H1 (cell line): ENCODE data around the gene IDUA. TPM values are rescaled to one million over a fixed set of nuclear protein-coding genes. Genes with fewer than 3 reads are reported as not detected.

Source experiments
- CTCF ChIA-PET: fragments of 300-600 bp; sonication (Branson Sonifier 250); formaldehyde crosslinking; loops from one replicate; lab custom pipeline; 2021; ENCODE audit not compliant: partially characterized antibody; lab: Charles Lee
- POLR2A ChIA-PET: fragments of 300-600 bp; sonication (Branson Sonifier 250); formaldehyde crosslinking; loops from one replicate; lab custom pipeline; 2021; ENCODE audit warnings: inconsistent platforms; ENCODE audit not compliant: partially characterized antibody; lab: Charles Lee
- DNase-seq, 2 experiments: peaks; one replicate each; pipeline versions ENCODE4 v3.0.0 to v3.0.0-alpha.2; 2010 to 2022; ENCODE audit warnings: low spot score in 2 of 2, low read depth in 1 of 2, mixed read lengths in 1 of 2
- FAIRE-seq: peaks from 2 replicates; lab custom pipeline; 2011; peaks lifted over from hg19 to GRCh38; lab: Jason Lieb, UNC
- H2AFZ ChIP-seq: 2 replicates; pipeline ENCODE4 v1.8.1; 2012; ENCODE audit warnings: low read length, inconsistent platforms
- H2AK5ac ChIP-seq: 2 replicates; pipeline ENCODE4 v1.6.1; 2013; ENCODE audit warnings: low read depth, low read length
- H2BK120ac ChIP-seq: replicated peaks from 2 replicates; pipeline ENCODE3; 2013; ENCODE audit warnings: low read depth, low read length, inconsistent platforms
- H2BK12ac ChIP-seq: 2 replicates; pipeline ENCODE4 v1.6.1; 2013; ENCODE audit warnings: low read depth, low read length
- H2BK15ac ChIP-seq: 2 replicates; pipeline ENCODE4 v1.6.1; 2013; ENCODE audit warnings: low read length
- H2BK20ac ChIP-seq: 2 replicates; pipeline ENCODE4 v1.6.1; 2013; ENCODE audit warnings: low read length
- H2BK5ac ChIP-seq: 2 replicates; pipeline ENCODE4 v1.6.1; 2013; ENCODE audit warnings: low read depth, low read length
- H3K14ac ChIP-seq: 2 replicates; pipeline ENCODE4 v1.6.1; 2013; ENCODE audit warnings: inconsistent platforms; ENCODE audit not compliant: insufficient read length
- H3K18ac ChIP-seq: 2 replicates; pipeline ENCODE4 v1.6.1; 2013; ENCODE audit warnings: low read length; ENCODE audit errors: extremely low read depth
- H3K23ac ChIP-seq: 2 replicates; pipeline ENCODE4 v1.6.1; 2013; ENCODE audit warnings: inconsistent platforms; ENCODE audit not compliant: insufficient read length
- H3K23me2 ChIP-seq: 2 replicates; pipeline ENCODE4 v1.6.1; 2013; ENCODE audit warnings: low read depth, low read length
- H3K27ac ChIP-seq: 2 replicates; pipeline ENCODE4 v1.6.1; 2011; ENCODE audit warnings: low read depth, low read length, inconsistent platforms
- H3K27me3 ChIP-seq, 4 experiments: replicated peaks in 1 of 4; 1 replicate in 1 of 4; 2 replicates in 3 of 4; pipeline versions ENCODE4 v1.6.1 to v1.8.1; 2011 to 2013; ENCODE audit warnings: low read length in 3 of 4, mild to moderate bottlenecking in 3 of 4, inconsistent platforms in 2 of 4, mixed read lengths in 2 of 4, moderate library complexity in 1 of 4; ENCODE audit not compliant: control insufficient read depth in 3 of 4, insufficient read depth in 3 of 4; ENCODE audit errors: extremely low read depth in 1 of 4
- H3K36me3 ChIP-seq, 4 experiments: 2 replicates each; pipeline versions ENCODE4 v1.6.1 to v1.8.1; 2011 to 2013; ENCODE audit warnings: mild to moderate bottlenecking in 4 of 4, low read length in 3 of 4, moderate library complexity in 2 of 4, control low read depth in 1 of 4, inconsistent platforms in 1 of 4; ENCODE audit not compliant: insufficient read depth in 4 of 4, control insufficient read depth in 2 of 4
- H3K4ac ChIP-seq: replicated peaks from 2 replicates; pipeline ENCODE3; 2013; ENCODE audit warnings: low read length, low read depth, mixed read lengths, inconsistent platforms; ENCODE audit not compliant: insufficient read length
- H3K4me1 ChIP-seq, 4 experiments: replicated peaks in 1 of 4; 1 replicate in 1 of 4; 2 replicates in 3 of 4; pipeline versions ENCODE4 v1.6.1 to v1.8.1; 2011 to 2013; ENCODE audit warnings: low read length in 3 of 4, inconsistent platforms in 2 of 4, mixed read lengths in 1 of 4; ENCODE audit not compliant: insufficient read depth in 4 of 4, control insufficient read depth in 3 of 4
- H3K4me2 ChIP-seq, 2 experiments: 2 replicates each; pipeline versions ENCODE4 v1.6.1 to v1.8.1; 2011 to 2013; ENCODE audit warnings: low read depth in 2 of 2, low read length in 2 of 2, control low read depth in 1 of 2, inconsistent platforms in 1 of 2, mild to moderate bottlenecking in 1 of 2; ENCODE audit not compliant: insufficient read depth in 1 of 2
- H3K4me3 ChIP-seq, 4 experiments: fragments of 200-600, 300-600 bp in 1 of 4; sonication (generic), shearing (Covaris generic), sonication (Bioruptor Twin) in 1 of 4; 2 replicates each; pipeline versions ENCODE4 v1.5.1 to v1.8.1; 2011 to 2016; ENCODE audit warnings: low read length in 4 of 4, low read depth in 3 of 4, control low read depth in 2 of 4, inconsistent platforms in 2 of 4, mild to moderate bottlenecking in 2 of 4, mixed read lengths in 1 of 4, moderate library complexity in 1 of 4; ENCODE audit not compliant: insufficient read depth in 2 of 4; ENCODE audit errors: extremely low read depth in 1 of 4
- H3K56ac ChIP-seq: replicated peaks from 2 replicates; pipeline ENCODE3; 2013; ENCODE audit warnings: low read depth, mild to moderate bottlenecking, mixed read lengths, low read length, inconsistent platforms; ENCODE audit not compliant: insufficient read length
- H3K79me1 ChIP-seq: 2 replicates; pipeline ENCODE4 v1.6.1; 2013; ENCODE audit warnings: low read depth, low read length, control low read depth
- H3K79me2 ChIP-seq, 2 experiments: 2 replicates each; pipeline versions ENCODE4 v1.6.1 to v1.8.1; 2012 to 2013; ENCODE audit warnings: low read length in 2 of 2, mild to moderate bottlenecking in 2 of 2, inconsistent platforms in 1 of 2; ENCODE audit not compliant: insufficient read depth in 2 of 2, control insufficient read depth in 1 of 2
- H3K9ac ChIP-seq, 4 experiments: replicated peaks in 1 of 4; 1 replicate in 1 of 4; 2 replicates in 3 of 4; pipeline versions ENCODE4 v1.6.1 to v1.8.1; 2011 to 2013; ENCODE audit warnings: low read depth in 3 of 4, low read length in 3 of 4, control low read depth in 2 of 4, mild to moderate bottlenecking in 2 of 4, moderate library complexity in 2 of 4, inconsistent platforms in 1 of 4; ENCODE audit errors: extremely low read depth in 1 of 4
- H3K9me3 ChIP-seq, 2 experiments: 2 replicates each; pipeline versions ENCODE4 v1.6.1 to v1.8.1; 2012 to 2013; ENCODE audit warnings: mild to moderate bottlenecking in 2 of 2, moderate library complexity in 2 of 2, control low read depth in 1 of 2, inconsistent platforms in 1 of 2, low read depth in 1 of 2, low read length in 1 of 2, mixed read lengths in 1 of 2; ENCODE audit not compliant: insufficient read depth in 2 of 2
- H4K20me1 ChIP-seq, 2 experiments: replicated peaks in 1 of 2; 2 replicates each; pipeline versions ENCODE3 to v1.8.1; 2011 to 2013; ENCODE audit warnings: inconsistent platforms in 2 of 2, low read length in 2 of 2, mild to moderate bottlenecking in 1 of 2; ENCODE audit not compliant: insufficient read depth in 2 of 2, control insufficient read depth in 1 of 2
- H4K5ac ChIP-seq: 2 replicates; pipeline ENCODE4 v1.6.1; 2013; ENCODE audit warnings: low read length, low read depth, mixed read lengths, inconsistent platforms; ENCODE audit not compliant: insufficient read length
- H4K8ac ChIP-seq: 2 replicates; pipeline ENCODE4 v1.8.0; 2013; ENCODE audit warnings: mild to moderate bottlenecking, moderate library complexity, low read length, inconsistent platforms; ENCODE audit not compliant: insufficient read depth; ENCODE audit errors: extremely low read depth
- H4K91ac ChIP-seq: replicated peaks from 2 replicates; pipeline ENCODE3; 2013; ENCODE audit warnings: low read length, mixed read lengths, inconsistent platforms; ENCODE audit not compliant: insufficient read length
- BRCA1 ChIP-seq: IDR thresholded peaks from 2 replicates; pipeline ENCODE4 v1.6.1; 2012; ENCODE audit warnings: low read depth, low read length, improper control_type of control experiment
- CBX8 ChIP-seq: fragments of 300-800, 300-1000 bp; sonication (generic); IDR thresholded peaks from 2 replicates; pipeline ENCODE4 v1.7.1; 2016; ENCODE audit warnings: low read depth, low read length, borderline replicate concordance
- CREB1 ChIP-seq: IDR thresholded peaks from 2 replicates; pipeline ENCODE4 v1.6.1; 2012; ENCODE audit warnings: inconsistent platforms
- KDM1A ChIP-seq: fragments of 200-600, 300-600 bp; sonication (generic); IDR thresholded peaks from 2 replicates; pipeline ENCODE4 v1.7.1; 2016; ENCODE audit warnings: mild to moderate bottlenecking, low read length, borderline replicate concordance
- KDM4A ChIP-seq: IDR thresholded peaks from one replicate; pipeline ENCODE4 v1.7.1; 2012; ENCODE audit warnings: low read depth, mild to moderate bottlenecking, moderate library complexity, low read length, inconsistent platforms; ENCODE audit not compliant: severe bottlenecking
- KDM5A ChIP-seq: fragments of 200-600 bp; IDR thresholded peaks from 2 replicates; pipeline ENCODE4 v1.7.1; 2012; ENCODE audit warnings: mild to moderate bottlenecking, low read length, inconsistent platforms, mixed read lengths
- PHF8 ChIP-seq: fragments of 200-600 bp; sonication (generic); conservative IDR thresholded peaks from 2 replicates; pipeline ENCODE4 v1.7.1; 2012; ENCODE audit warnings: low read depth, mild to moderate bottlenecking, inconsistent platforms, low read length, moderate library complexity
- POLR2AphosphoS5 ChIP-seq: IDR thresholded peaks from 2 replicates; pipeline ENCODE4 v1.6.1; 2011; ENCODE audit warnings: low read depth, low read length
- SIRT6 ChIP-seq: IDR thresholded peaks from one replicate; pipeline ENCODE4 v1.7.1; 2012; ENCODE audit warnings: low read length, inconsistent platforms
- SP4 ChIP-seq: IDR thresholded peaks from 2 replicates; pipeline ENCODE4 v1.6.1; 2012; ENCODE audit warnings: low read length, inconsistent platforms
- SUZ12 ChIP-seq: fragments of 200-600 bp; sonication (generic); IDR thresholded peaks from 2 replicates; pipeline ENCODE4 v1.6.1; 2012; ENCODE audit warnings: mild to moderate bottlenecking, inconsistent platforms, low read length, moderate library complexity, mixed read lengths
- TCF12 ChIP-seq: IDR thresholded peaks from 2 replicates; pipeline ENCODE4 v1.6.1; 2011; ENCODE audit warnings: low read depth, mild to moderate bottlenecking, low read length
- YY1 ChIP-seq: IDR thresholded peaks from 2 replicates; pipeline ENCODE4 v1.6.1; 2011; ENCODE audit warnings: low read depth, mild to moderate bottlenecking, low read length
- WGBS, 2 experiments: shearing (Covaris generic) in 1 of 2; methylation state at CpG; one replicate each; pipeline versions ENCODE4 v1.1.6 to v1.1.7; 2013 to 2015; ENCODE audit warnings: low lambda C conversion rate in 2 of 2, mixed read lengths in 2 of 2, inconsistent platforms in 1 of 2, low coverage in 1 of 2, missing lambda C conversion rate in 1 of 2; ENCODE audit not compliant: insufficient replicate concordance in 2 of 2, insufficient coverage in 1 of 2, insufficient read length in 1 of 2; ENCODE audit errors: extremely low coverage in 1 of 2, missing lambda C conversion rate in 1 of 2; 5-methylcytosine and 5-hydroxymethylcytosine counted together
- polyA plus RNA-seq, 7 experiments: library from polyadenylated mRNA; depleted of rRNA in 3 of 7; stranded (reverse) in 5 of 7; unstranded in 2 of 7; fragments of >200 nt in 5 of 7; fragments of 200-250 nt in 2 of 7; gene quantifications; 1 replicate in 5 of 7; 2 replicates in 1 of 7; 4 replicates in 1 of 7; pipeline versions ENCODE4 v1.2.1 to v1.2.3, GENCODE V29; 2011 to 2013; ENCODE audit warnings: missing spikeins in 2 of 7, mixed read lengths in 2 of 7
- total RNA-seq: library from RNA; stranded (reverse); fragmentation: NEBNext Ultra II Directional; extraction: Animal tissue kit (Norgen Biotek cat#: 25700); gene quantifications from 2 replicates; pipeline ENCODE4 v1.2.1, GENCODE V29; 2021
- TF ChIP-seq, protein P1 (sequence below): IDR thresholded peaks from 2 replicates; pipeline ENCODE4 v1.6.1; 2012; ENCODE audit warnings: low read length, inconsistent platforms

Gene IDUA
- total and polyA plus RNA-seq, 2 of the 8 experiments (the other 6 are each of a cell fraction or from before 2014, with no cell fraction given) = 2.8 to 4.8 TPM

DNA sequence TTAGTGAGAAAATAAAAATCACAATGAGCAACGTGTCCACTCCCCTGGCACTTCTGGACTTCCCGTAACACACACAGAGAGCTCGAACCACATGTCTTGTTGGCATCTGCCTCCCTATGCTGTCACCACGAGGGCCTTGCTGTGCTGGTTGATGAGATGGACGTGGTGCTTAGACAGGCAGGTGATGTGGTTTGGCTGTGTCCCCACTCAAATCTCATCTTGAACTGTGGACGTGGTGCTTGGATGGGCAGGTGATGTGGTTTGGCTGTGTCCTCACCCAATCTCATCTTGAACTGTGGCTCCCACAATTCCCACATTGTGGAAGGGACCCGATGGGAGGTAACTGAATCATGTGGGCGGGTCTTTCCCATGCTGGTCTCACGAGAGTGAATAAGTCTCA lies 64.6 kb downstream of the IDUA start:
- Histone ChIP-seq H2BK12ac (no peak overlapping the region), H3K18ac (no peak overlapping the region), H3K9me3 (no peaks in the 10 kb centered on the region), H2BK15ac (no peak overlapping the region), H4K8ac (no peak overlapping the region), H3K27ac (no peak overlapping the region), H3K23me2 (no peaks in the 10 kb centered on the region), H3K4me1 (peaks cover 0 to 7% (median 4%) of the 10 kb centered on the region in 4 experiments; a peak in 2 of 7 replicates), H3K9ac (no peak overlapping the region), H4K91ac (no peak overlapping the region), H2BK20ac (no peak overlapping the region), H3K4ac (no peak overlapping the region), H2BK120ac (no peak overlapping the region), H3K4me2 (no peak overlapping the region), H4K20me1 (peaks cover 0 to 2% of the 10 kb centered on the region in 2 experiments), H3K27me3 (peaks cover 0 to 28% (median 19%) of the 10 kb centered on the region in 4 experiments; a peak in 6 of 7 replicates), H2AFZ (no peak overlapping the region), H3K56ac (no peak overlapping the region), H4K5ac (no peak overlapping the region), H2BK5ac (no peak overlapping the region), H3K36me3 (no peaks in the 10 kb centered on the region), H2AK5ac (no peak overlapping the region), H3K23ac (no peak overlapping the region), H3K79me1 (no peaks in the 10 kb centered on the region), H3K79me2 (no peaks in the 10 kb centered on the region), H3K14ac (no peak overlapping the region), H3K4me3 (no peak overlapping the region)
- DNase-seq = no peak
- WGBS, 2 experiments = 85% methylated on average over 9 of the region's 9 CpGs; no CpG with 5 or more reads in 1 of the 2 experiments
- CTCF ChIA-PET = interaction anchor here (0.7 to 1.8 kb wide), 9 partner anchors 10 to 87 kb away, joined by 3 to 7 read pairs (median 3); partner anchors contain the start of gene FGFRL1
- POLR2A ChIA-PET = no interaction called here
- no peak for FAIRE-seq
- TF ChIP-seq TCF12 (no peak), PHF8 (no peak), KDM1A (no peak), SIRT6 (no peak), CREB1 (no peak), SP4 (no peak), YY1 (no peak), SUZ12 (no peak), KDM5A (no peak), CBX8 (no peak), BRCA1 (no peak), KDM4A (no peak), POLR2AphosphoS5 (no peak)
- TF ChIP-seq, protein P1, sequence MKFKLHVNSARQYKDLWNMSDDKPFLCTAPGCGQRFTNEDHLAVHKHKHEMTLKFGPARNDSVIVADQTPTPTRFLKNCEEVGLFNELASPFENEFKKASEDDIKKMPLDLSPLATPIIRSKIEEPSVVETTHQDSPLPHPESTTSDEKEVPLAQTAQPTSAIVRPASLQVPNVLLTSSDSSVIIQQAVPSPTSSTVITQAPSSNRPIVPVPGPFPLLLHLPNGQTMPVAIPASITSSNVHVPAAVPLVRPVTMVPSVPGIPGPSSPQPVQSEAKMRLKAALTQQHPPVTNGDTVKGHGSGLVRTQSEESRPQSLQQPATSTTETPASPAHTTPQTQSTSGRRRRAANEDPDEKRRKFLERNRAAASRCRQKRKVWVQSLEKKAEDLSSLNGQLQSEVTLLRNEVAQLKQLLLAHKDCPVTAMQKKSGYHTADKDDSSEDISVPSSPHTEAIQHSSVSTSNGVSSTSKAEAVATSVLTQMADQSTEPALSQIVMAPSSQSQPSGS = no peak
